HepG2 (cell line): Measurements from ENCODE around the gene TTLL8.

ENCODE experiments used
- CBX5 ChIP-seq: sonication (generic); formaldehyde crosslinking; IDR thresholded peaks from 2 replicates; pipeline ENCODE4 v1.4.0; 2020; ENCODE audit warnings: missing genetic modification reagents, borderline replicate concordance
- HDAC2 ChIP-seq: sonication (generic); formaldehyde crosslinking; IDR thresholded peaks from 2 replicates; pipeline ENCODE4 v1.4.0; 2020; ENCODE audit warnings: missing genetic modification reagents
- REXO4 ChIP-seq: sonication (generic); formaldehyde crosslinking; IDR thresholded peaks from 2 replicates; pipeline ENCODE4 v1.8.0; 2022; ENCODE audit warnings: missing genetic modification reagents, mild to moderate bottlenecking, borderline replicate concordance
- TF ChIP-seq, protein P1 (sequence below): sonication (generic); formaldehyde crosslinking; conservative IDR thresholded peaks from 2 replicates; pipeline ENCODE4 v1.5.0; 2020; ENCODE audit warnings: missing genetic modification reagents

GRCh38 chr22:50011447-50012210, 46.5 kb downstream of the TTLL8 start:
- TF ChIP-seq REXO4 (CRISPR knock-in tag) = no peak
- TF ChIP-seq, protein P1, sequence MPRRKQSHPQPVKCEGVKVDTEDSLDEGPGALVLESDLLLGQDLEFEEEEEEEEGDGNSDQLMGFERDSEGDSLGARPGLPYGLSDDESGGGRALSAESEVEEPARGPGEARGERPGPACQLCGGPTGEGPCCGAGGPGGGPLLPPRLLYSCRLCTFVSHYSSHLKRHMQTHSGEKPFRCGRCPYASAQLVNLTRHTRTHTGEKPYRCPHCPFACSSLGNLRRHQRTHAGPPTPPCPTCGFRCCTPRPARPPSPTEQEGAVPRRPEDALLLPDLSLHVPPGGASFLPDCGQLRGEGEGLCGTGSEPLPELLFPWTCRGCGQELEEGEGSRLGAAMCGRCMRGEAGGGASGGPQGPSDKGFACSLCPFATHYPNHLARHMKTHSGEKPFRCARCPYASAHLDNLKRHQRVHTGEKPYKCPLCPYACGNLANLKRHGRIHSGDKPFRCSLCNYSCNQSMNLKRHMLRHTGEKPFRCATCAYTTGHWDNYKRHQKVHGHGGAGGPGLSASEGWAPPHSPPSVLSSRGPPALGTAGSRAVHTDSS (CRISPR knock-in tag) = no peak
- TF ChIP-seq CBX5 (CRISPR knock-in tag) = no peak
- TF ChIP-seq HDAC2 = no peak
